ENCODE results near the gene ZNF473. TPM values are rescaled to one million over a fixed set of nuclear protein-coding genes. Genes with fewer than 3 reads are reported as not detected.
A peak's percentile ranks its signal among the peaks of the same experiment; 100 is the strongest.

The ZNF473 gene
- total and polyA plus RNA-seq, 2 of the 13 experiments (the other 11 are each of a cell fraction or from before 2014, with no cell fraction given) = 5.8 to 11.9 TPM

DNA sequence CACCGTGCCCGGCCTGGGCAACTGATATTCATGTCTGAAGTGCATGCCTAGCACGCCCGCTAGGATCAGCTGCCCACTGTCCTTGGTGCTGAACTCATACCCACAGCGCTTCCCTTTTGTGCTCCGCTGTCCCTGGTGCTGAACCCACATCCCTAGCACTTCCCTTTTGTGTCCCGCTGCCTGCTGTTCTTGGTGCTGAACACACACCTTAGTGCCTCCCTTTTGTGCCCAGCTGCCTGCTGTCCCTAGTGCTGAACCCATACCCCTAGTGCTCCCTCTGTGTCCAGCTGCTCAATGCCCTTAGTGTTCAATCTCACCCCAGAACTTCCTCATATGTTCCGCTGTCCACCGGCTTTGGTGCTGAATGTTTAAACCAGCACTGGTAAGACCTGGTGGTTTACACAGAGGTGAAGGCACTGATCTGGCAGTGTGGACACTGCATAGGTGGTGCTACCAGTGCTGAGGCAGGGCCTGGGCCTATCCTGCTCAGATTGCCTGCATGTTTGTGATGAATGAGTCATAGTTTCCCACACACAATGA, 38.6 kb upstream of the ZNF473 start (continued):
- TF ChIP-seq, protein P1, sequence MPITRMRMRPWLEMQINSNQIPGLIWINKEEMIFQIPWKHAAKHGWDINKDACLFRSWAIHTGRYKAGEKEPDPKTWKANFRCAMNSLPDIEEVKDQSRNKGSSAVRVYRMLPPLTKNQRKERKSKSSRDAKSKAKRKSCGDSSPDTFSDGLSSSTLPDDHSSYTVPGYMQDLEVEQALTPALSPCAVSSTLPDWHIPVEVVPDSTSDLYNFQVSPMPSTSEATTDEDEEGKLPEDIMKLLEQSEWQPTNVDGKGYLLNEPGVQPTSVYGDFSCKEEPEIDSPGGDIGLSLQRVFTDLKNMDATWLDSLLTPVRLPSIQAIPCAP (CRISPR knock-in tag; IDR thresholded peaks at IDR 0.05; ENCODE audit: low read depth) = peak; percentile 100
- TF ChIP-seq, protein P2, sequence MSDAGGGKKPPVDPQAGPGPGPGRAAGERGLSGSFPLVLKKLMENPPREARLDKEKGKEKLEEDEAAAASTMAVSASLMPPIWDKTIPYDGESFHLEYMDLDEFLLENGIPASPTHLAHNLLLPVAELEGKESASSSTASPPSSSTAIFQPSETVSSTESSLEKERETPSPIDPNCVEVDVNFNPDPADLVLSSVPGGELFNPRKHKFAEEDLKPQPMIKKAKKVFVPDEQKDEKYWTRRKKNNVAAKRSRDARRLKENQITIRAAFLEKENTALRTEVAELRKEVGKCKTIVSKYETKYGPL (CRISPR knock-in tag; IDR thresholded peaks at IDR 0.05) = peak; percentile 99
- peak; percentile 79 for TF ChIP-seq ZNF652 (CRISPR knock-in tag; IDR thresholded peaks at IDR 0.05; ENCODE audit: borderline replicate concordance, low read depth)
- TF ChIP-seq ZNF296 (CRISPR knock-in tag; conservative IDR thresholded peaks at IDR 0.05) = peak; percentile 100
- no peak for TF ChIP-seq TBP (CRISPR knock-in tag; IDR thresholded peaks at IDR 0.05)
- TF ChIP-seq ZFY (CRISPR knock-in tag; IDR thresholded peaks at IDR 0.05) = peak; percentile 93
- TF ChIP-seq ZNF160 (CRISPR knock-in tag; IDR thresholded peaks at IDR 0.05) = peak; percentile 99
- TF ChIP-seq, protein P3, sequence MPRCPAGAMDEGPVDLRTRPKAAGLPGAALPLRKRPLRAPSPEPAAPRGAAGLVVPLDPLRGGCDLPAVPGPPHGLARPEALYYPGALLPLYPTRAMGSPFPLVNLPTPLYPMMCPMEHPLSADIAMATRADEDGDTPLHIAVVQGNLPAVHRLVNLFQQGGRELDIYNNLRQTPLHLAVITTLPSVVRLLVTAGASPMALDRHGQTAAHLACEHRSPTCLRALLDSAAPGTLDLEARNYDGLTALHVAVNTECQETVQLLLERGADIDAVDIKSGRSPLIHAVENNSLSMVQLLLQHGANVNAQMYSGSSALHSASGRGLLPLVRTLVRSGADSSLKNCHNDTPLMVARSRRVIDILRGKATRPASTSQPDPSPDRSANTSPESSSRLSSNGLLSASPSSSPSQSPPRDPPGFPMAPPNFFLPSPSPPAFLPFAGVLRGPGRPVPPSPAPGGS (CRISPR knock-in tag; IDR thresholded peaks at IDR 0.05) = peak; percentile 100
- peak; percentile 100 for TF ChIP-seq WIZ (CRISPR knock-in tag; IDR thresholded peaks at IDR 0.05)
- peak; percentile 100 for TF ChIP-seq SIN3A (IDR thresholded peaks at IDR 0.05; ENCODE audit: borderline replicate concordance, low read depth, low read length)
- TF ChIP-seq HNRNPL (IDR thresholded peaks at IDR 0.05; ENCODE audit: low read depth, low read length) = peak; percentile 90; the same call in 1 of the 2 replicates
- peak; percentile 91; the same call in 1 of the 2 replicates for TF ChIP-seq ZNF562 (CRISPR knock-in tag; IDR thresholded peaks at IDR 0.05; ENCODE audit: borderline replicate concordance)
- peak; percentile 77 for TF ChIP-seq ATF1 (CRISPR knock-in tag; IDR thresholded peaks at IDR 0.05)
- peak; percentile 100 for TF ChIP-seq AHR (CRISPR knock-in tag; IDR thresholded peaks at IDR 0.05)
- TF ChIP-seq SP1 (IDR thresholded peaks at IDR 0.05) = no peak
- TF ChIP-seq SP1 (CRISPR knock-in tag; IDR thresholded peaks at IDR 0.05) = peak; percentile 79; the same call in 1 of the 2 replicates
- TF ChIP-seq MEIS1 (CRISPR knock-in tag; IDR thresholded peaks at IDR 0.05; ENCODE audit: borderline replicate concordance) = peak; percentile 100
- no peak for TF ChIP-seq NR2F2 (IDR thresholded peaks at IDR 0.05; ENCODE audit: borderline replicate concordance, low read depth)
- peak; percentile 46 for TF ChIP-seq ZFX (CRISPR knock-in tag; IDR thresholded peaks at IDR 0.05; ENCODE audit: low read depth)
- TF ChIP-seq, protein P4, sequence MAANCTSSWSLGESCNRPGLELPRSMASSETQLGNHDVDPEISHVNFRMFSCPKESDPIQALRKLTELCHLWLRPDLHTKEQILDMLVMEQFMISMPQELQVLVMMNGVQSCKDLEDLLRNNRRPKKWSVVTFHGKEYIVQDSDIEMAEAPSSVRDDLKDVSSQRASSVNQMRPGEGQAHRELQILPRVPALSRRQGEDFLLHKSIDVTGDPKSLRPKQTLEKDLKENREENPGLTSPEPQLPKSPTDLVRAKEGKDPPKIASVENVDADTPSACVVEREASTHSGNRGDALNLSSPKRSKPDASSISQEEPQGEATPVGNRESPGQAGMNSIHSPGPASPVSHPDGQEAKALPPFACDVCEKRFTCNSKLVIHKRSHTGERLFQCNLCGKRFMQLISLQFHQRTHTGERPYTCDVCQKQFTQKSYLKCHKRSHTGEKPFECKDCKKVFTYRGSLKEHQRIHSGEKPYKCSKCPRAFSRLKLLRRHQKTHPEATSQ (CRISPR knock-in tag; IDR thresholded peaks at IDR 0.05; ENCODE audit: borderline replicate concordance) = peak; percentile 100
- peak; percentile 86 for TF ChIP-seq HHEX (CRISPR knock-in tag; IDR thresholded peaks at IDR 0.05)
- no peak for TF ChIP-seq GABPA (IDR thresholded peaks at IDR 0.05; ENCODE audit: low read depth, low read length)
- peak; percentile 76 for TF ChIP-seq GABPA (CRISPR knock-in tag; IDR thresholded peaks at IDR 0.05; ENCODE audit: low read depth)
- TF ChIP-seq, protein P5, sequence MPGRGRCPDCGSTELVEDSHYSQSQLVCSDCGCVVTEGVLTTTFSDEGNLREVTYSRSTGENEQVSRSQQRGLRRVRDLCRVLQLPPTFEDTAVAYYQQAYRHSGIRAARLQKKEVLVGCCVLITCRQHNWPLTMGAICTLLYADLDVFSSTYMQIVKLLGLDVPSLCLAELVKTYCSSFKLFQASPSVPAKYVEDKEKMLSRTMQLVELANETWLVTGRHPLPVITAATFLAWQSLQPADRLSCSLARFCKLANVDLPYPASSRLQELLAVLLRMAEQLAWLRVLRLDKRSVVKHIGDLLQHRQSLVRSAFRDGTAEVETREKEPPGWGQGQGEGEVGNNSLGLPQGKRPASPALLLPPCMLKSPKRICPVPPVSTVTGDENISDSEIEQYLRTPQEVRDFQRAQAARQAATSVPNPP (CRISPR knock-in tag; IDR thresholded peaks at IDR 0.05) = peak; percentile 99
- peak; percentile 100 for TF ChIP-seq TMF1 (CRISPR knock-in tag; IDR thresholded peaks at IDR 0.05; ENCODE audit: low read depth)
- peak; percentile 100 for TF ChIP-seq SMAD9 (CRISPR knock-in tag; IDR thresholded peaks at IDR 0.05)
- peak; percentile 100 for TF ChIP-seq ZNF136 (CRISPR knock-in tag; IDR thresholded peaks at IDR 0.05; ENCODE audit: low read depth)
- TF ChIP-seq SIX1 (CRISPR knock-in tag; IDR thresholded peaks at IDR 0.05; ENCODE audit: borderline replicate concordance) = peak; percentile 96
- no peak for TF ChIP-seq NFIC (IDR thresholded peaks at IDR 0.05; ENCODE audit: low read length)
